Stimulated activated CD4-positive, alpha-beta T cell treated with anti-CD3 and anti-CD28 coated beads, Interleukin-1b, Interleukin-23, amount 100 ng/mL, for 24 hours (primary cell): ENCODE data around the gene EFEMP1.
"Not testable (repeated sequence)": the region's sequence is repeated elsewhere in the genome, so short reads cannot be mapped to it uniquely, and the experiment has no call there.

Experiments used
- DNase-seq, 4 experiments: peaks; one replicate each; pipeline ENCODE4 v3.0.0-alpha.2; 2020; ENCODE audit warnings: low read depth in 4 of 4, low spot score in 1 of 4

Gene EFEMP1

DNA sequence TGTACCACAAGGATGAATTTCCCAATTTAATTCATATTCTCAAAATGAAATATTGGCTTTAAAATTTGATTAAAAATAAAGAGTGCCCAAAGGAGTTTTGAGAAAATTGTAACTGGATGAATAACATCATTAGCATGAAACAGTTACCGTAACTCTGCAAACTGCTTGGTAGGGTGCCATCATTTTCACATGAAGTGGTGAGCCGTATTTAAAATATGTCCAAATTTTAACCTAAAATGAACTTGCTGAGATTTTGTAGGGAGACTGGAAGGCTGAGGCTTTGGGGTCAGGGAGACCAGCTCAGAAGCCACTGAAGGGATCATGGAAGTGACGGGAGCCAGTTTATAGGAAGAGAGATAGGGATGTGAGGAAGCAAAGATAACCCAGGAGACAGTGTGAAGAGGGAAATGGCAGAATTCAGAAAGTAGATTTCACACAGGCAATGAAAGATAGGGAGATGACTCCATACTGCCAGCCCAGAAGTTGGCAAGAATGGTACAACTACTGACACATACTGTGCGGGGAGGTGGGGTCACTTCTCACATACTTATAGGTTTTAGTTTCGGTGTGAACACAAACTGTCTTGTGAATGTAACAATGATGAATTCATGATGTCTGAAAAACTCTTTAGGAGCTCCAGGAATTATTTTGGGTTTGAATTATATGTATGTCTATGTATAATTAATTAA, 53.8 kb downstream of the EFEMP1 start:
- DNase-seq, result no peak

DNA sequence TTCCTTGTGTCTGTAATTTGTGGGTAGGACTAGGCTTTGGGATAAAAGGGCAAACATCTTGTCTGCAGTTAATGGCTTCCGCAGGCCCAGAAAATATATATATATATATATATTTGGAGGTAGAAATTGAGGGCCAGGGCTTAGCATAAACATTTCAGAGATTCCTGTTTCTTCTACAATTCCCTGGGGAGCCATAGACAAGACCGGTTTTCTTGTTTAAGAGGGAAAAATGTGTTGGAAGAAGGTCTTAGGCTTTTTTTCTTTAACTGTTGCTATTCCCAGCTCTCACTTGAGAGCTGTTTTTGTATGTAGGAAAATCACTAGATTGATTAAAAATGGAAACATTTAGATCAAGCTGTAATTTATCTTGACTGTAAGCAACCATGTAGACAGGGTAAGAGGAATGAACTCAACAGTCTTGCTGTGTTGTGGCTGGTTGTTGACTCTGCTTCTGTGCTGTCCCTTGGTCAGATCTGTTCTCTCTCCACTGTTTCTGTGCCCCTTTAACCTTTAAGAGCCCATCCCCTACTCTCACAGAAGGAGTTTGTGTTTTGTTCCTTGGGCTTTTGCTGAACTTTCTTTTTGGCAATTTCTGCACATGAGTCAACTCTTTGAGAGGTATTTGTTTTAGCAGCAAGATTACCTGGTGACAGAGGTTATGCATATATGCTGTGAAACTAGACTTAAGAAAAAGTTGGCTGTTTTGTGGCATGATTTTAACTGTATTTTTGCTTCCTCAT, 58.3 kb downstream of the EFEMP1 start:
- no peak for DNase-seq

DNA sequence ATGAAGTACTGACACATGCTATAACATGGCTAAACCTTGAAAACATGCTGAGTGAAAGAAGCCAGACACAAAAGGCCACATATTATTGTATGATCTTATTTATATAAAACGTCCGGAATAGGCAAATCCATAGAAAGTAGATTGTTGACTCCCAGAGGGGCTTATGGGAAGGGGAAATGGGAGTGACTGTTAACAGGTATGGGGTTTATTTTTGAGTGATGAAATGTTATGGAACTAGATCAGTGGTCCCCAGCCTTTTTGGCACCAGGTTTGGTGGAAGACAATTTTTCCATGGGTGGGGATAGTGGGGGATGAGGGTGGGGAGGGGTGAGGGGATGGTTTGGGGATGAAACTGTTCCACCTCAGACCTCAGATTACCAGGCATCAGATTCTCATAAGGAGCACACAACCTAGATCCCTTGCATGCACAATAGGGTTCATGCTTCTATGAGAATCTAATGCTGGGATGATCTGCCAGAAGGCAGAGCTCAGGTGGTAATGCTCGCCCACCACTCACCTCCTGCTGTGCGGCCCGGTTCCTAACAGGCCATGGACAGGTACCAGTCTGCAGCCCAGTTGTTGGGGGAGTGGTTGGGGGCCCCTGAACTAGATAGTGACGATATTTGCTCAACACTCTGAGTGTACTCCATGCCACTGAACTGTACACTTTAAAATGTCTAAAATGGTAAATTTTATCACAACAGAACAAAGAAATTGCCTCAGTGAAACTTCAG, 59.1 kb downstream of the EFEMP1 start:
- no peak for DNase-seq

DNA sequence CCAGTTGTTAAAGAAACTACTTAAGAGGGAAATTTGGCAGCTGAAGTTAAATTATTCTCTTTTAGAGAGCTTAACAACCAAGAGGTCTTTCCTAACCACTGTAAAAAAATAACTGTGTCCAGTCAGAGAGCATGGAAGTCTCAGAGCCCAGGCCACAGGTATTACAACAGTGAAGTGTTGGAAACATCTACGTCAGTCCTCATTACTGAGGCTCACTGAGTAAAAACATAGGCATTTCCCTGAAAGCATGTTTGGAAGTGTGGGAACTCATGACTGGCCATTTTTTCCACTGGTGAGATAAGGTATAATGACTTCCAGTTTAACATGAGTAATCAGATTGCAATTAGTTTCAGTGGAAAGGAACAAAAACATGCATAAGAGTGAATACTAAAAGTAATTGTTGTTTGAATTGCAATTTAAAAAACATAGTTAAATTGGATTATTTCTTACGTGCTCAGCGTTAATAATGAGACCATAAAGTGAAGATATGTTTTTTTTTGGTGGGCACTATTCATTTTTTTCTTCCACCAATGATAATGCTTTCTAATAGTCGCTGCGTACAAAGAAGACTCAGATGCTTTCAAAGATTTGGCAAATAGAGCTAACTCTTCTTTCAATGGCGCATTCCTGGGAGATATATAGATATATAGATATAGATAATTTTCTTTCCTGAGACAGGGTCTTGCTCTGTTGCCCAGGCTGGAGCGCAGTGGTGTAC, 60.8 kb downstream of the EFEMP1 start:
- no peak for DNase-seq

DNA sequence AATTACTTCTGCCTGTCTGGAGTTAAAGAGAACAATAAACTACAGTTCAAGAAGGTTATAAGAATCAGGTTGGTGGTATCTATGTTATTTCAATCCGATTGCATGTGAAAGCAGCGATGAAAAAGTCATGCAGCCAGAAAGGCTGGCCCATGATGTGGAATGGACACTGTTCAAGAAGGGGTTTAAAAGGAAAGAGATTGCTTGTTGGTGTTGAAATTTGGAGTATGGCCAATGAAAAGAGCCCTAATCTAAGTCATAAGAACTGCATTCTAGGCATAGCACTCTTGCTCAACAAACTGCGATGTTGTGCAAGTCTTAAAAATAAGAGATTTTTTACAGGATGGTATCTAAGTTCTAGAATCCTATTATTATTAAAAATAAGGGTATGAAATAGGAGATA, 61.3 kb downstream of the EFEMP1 start:
- DNase-seq, result no peak

DNA sequence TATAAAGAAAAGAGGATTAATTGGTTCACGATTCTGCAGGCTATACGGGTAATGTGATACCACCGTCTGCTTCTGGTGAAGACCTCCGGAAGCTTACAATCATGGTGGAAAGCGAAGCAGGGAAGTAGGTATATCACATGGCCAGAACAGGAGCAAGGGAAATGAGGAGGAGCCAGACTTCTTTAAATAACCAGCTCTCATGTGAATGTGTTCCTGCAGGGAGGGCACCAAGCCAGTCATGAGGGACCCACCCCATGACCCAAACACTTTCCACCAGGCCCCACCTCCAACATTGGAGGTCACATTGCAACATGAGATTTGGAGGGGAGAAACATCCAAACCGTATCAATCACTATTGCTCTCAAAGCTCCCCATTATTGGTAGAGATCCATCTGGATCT, 61.8 kb downstream of the EFEMP1 start:
- no peak for DNase-seq

DNA sequence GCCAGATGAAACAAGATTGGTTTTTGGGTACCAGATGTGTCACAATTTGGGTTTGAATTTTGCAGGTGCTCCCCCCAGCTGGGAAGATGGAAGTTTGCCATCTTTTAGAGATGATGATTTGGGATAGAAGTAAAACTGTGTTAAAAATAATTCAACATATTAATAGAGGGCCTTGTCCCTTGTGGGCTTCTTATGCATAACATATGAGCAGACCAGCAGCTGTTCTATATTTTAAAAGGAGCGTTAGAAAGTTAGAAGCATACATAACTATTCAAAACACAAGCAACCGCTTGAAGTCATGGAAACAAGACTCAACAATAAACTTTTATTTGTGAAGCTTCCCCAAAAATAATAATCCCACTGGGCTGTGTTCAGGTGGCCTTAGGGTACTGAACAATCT, 62.8 kb downstream of the EFEMP1 start:
- no peak for DNase-seq

DNA sequence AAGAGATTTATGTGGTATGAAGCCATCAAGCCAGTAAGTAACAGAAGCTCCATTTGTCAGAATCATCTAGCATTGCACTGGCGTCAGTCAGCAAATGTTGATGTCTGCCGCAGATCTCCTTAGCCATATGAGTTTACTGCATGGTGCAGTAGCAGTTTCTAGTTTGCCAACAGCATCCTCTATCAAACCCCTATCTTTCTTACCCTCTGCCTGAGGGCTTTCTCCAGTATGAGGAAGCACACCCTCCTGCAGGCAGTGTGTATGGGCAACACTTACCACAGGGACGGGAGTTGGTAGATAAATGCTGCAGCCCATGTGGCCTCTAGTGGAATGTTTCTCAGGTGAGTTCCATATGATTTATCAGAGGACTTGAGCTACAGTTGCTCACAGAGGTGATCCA, 63.7 kb downstream of the EFEMP1 start:
- DNase-seq, result no peak

DNA sequence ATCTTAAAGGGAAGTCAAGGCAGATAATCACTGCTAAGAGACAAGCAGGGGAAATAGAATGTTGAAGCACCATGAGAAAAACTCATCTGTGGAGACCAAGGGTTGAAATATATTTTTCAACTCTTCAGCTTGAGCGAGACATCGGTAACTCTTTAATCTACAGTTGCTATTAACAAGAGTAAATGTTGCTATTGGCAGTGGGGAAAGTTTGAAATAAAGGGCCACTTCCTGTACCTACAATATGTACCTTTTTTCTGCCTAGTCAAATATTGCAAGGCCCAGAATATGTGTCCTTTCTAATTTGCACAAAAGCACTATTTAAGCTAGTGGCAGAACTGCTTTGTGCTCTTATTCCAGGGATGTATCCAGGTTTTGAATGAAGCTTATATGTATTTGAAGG, 65.8 kb downstream of the EFEMP1 start:
- no peak for DNase-seq

DNA sequence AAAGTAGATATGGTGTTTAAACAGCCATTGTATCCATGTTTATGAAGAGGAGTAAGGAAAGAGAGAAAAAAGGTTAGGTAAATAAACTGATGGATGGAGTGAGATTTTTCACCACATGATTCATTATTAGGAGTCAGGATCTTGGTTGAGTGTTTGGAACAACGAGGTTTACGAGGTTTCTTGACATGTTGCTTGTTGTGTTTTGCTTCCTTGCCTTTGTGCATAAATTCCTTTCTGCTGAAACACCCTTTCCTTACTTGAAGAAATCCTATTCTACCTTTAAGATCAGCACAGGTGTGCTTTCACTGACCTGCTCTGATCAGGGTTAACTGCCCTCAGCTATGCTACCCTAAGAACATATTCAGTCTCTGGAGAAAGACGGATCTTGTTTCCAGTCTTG, 66.6 kb downstream of the EFEMP1 start:
- no peak for DNase-seq

DNA sequence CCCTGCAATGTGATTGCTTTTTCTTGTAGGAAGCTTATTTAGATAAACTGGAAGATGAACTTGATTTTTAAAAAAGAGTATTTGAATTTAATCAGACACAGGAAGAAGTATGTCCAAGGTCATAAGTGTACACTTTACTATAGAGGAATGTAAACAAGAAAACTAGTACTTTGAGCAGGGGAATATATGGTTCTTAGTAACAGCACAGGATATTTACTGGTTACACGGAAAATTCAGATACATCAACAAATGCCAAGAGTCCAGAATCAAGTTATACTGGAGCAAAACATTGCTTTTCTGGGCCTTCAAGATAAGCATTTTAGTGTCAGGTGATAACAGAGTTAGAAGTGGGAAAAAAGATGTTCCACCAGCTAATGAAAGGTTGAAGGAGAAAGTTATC, 75.5 kb downstream of the EFEMP1 start:
- DNase-seq, result no peak

DNA sequence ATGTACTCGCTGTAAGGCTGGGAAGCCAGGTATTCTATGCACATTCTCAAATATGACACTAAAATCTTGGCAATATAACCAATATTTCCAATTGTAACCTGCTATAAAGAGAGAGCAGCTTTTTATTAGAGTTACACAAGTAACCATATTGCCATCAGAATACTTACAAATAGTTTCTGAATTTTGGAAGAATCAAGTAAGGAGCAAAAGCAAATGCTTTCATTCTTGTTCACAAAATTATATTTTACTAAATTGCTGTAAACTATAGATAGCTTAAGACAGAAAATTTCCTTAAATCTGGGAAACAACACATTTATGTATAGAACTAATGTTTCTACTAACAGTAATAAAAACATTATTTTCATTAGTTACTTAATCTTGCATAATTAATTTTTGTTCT, 77.2 kb downstream of the EFEMP1 start:
- DNase-seq, result no peak

DNA sequence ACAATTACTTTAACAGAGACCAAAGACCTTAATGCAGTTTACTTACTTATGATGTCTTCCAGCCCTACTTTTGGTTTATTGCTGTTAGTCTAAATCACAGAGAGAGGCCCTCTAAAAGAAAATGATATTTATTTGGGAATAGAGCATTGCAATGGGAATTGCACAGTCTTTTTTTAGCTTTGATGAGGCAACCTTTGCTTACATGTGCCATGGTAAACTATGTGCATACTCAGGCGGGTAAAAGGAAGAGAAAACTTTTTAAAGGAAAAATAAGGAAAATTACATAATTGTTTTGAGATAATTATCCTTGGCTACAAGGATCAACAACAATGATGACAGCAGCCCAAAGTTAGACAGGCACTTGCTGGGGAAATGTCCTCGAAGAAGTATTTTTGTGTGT, 78.6 kb downstream of the EFEMP1 start:
- no peak for DNase-seq

DNA sequence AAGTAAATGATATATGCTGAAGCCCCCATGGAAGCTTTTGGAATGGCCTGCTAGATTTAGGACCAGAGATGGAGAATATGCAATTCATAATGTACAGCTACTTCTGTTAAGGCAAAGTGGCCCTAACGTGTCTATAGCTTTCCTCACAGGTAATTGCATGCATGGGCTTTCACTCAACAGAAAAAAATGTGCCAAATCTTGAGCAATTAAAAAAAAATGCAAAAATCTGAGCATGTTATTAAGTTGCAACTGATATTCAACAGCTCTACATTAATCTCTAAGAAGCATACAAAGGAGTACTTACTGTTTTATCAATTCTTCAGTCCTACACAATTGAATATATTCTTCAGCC, 79.6 kb downstream of the EFEMP1 start:
- DNase-seq, result no peak

DNA sequence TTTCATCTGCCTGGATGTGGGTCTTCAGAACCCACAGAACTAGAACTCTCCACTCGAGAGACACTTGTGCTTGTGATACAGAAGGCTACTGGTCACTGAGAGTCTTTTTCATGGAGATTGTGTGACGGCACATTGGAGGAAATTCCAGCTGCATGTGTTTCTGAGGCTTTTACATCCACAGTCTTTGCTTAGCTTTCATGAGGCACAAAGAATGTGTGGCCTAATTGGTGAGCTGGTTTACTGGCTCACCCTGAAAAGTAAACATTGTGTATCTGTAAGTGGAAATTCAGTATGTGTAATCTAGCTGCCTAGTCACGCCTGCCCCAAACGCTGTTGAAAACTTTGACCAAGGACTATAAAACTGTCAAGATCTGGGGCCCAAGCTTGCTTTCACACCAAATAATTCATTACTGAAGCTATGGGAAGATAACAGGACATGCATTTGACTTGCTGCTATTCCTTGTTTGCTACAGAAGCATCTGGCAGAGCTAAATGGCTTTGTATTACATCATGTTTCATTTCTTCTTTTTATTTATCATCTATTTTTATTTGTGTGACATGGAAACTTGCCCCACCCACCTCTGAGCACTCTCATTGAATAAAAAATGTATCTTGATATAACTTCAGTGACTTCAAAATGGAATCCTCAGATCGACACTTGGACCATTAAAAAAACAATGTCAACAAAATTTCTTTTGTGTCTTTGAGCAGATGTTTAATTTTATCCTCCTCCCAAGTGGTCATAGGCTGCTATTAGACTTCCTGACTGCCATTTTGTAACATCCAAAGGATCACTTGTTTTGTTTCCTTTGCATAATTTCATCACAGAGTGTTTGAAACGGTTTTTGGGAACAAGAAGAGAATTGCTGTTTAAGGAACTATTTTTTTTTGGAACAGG, 80.2 kb downstream of the EFEMP1 start:
- DNase-seq, result no peak

DNA sequence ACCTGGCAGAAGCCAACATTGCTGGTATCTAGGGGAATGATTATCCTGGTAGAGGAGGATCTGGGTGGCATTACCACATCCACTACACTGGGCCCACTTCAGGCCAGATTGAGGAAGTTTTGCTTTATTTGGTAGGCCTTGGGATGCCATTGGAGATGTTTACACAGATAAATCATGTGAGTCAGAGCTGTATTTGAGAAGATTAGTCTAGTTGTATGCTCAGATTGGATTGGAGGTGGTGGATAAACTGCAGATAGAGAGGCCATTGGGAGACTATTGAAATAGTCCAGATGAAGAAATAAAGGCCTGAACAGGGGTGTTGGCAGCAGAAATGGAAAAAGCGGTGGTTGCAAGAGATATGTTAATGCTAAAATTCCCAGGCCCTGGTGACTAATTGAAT, 81.5 kb downstream of the EFEMP1 start:
- DNase-seq, result no peak

DNA sequence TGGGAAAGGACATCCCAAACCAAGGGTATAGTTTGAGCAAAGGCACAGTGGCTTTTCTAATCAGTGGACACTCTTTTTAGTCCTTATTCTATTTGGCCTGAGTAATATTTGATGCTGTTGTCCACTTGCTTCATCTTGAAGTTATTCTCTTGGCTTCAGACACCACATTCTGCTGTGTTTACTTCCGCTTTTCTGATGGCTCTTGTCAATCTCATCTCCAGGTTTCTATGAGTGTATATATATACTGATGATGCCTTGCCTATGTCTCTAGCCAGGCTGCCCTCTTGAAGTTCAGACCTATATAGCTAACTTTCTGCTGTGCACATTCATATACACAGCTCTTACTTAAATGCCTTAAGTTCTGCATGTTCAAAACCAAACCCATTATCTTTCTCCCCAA, 83.1 kb downstream of the EFEMP1 start:
- DNase-seq, result no peak

DNA sequence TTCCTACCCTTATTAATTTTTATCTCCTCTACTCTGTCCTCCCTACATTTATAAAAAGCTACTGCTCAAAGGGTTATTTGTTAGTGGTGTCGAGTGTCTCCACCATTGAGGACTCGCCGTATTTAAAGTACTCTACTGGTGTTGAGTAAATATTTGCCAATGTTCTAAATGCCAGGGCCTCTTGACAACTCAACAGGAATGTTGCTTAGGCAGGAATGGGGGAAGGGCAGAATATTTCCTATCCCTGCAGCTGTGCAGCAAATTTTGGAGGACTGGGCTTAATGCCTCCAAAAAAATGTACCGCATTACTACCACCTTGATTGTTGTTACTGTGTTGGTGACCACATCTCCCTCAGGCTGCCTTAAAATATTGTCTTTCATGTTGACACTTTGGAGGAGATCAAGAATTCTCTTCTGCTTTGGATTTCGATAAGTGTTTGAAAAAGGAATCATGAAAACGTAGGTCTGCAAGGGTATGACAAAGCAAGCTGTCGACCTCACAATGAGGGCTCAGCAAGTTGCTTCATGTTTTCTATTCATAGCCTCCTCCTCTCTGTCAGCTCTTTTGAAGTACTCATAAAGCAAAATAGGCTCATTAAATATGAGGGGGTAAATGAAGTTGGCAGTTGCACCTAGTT, 84.3 kb downstream of the EFEMP1 start:
- DNase-seq, result no peak

DNA sequence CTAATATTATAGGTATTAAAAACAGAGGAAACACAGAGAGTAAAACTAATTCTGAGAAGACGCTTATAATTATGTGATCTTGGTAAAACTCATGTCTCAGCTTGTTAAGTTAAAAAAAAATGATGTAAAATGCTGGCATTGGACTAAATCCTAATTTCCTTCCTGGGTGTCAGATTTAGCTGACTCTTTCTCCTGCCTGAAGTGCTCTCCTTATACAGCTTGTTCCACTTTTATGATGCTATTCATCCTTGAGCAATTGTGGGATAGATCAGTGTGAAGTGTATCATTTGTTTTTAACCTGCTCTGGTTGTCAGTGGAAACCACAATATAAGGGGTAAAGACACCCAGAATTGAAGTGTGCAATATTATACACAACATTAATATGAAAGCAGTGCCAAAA, 84.9 kb downstream of the EFEMP1 start:
- DNase-seq, result no peak

DNA sequence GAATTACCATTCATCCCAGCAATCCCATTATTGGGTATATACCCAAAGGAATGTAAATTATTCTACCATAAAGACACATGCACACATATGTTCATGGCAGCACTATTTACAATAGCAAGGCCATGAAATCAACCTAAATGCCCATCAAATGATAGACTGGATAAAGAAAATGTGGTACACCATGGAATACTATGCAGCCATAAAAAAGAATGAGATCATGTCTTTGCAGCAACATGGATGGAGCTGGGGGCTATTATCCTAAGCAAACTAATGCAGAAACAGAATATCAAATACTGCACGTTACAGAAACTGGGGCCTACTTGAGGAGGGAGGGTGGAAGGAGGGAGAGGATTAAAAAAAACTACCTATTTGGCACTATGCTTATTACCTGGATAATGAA, 85.5 kb downstream of the EFEMP1 start:
- not testable (repeated sequence) for DNase-seq
